Measurements from ENCODE around the gene GLB1L3.

Gene GLB1L3

DNA sequence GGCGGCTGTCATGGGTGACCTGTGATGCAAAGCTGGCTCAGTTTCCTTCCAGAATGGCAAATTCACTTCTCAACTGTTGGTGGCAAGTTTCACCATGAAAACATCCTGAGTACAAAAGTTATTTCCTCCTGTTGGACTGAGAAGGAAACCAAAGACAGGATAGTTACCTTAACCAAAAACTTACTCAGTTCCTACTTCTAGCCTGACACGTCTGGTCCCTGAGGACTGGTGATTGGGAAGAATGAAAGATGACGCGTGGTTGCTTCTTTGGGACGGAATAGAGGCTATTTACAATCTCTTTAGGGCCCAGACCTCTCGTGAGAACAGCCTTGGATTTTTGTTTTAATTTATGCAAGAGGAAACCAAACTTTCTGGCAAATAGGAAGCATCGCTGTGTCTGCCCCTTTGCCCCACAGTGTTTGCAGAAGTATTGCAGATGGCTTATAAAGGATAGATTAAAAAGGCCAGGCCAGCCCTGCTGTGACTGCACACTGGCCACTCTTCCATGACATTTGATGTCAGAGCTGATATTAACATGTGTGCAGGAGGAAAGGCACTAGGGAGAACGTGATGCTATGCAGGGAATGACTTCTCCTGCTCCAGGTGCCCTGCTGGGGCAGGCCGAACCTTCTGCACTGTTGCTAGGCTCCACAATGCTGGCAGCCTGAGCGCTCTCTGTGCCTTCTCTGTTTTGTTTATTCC lies 44.1 kb upstream of the GLB1L3 start:
- H3K4me3 ChIP-seq (replicated peaks; ENCODE audit: low read depth, low read length), result no peak overlapping the region
- TF ChIP-seq, protein P1, sequence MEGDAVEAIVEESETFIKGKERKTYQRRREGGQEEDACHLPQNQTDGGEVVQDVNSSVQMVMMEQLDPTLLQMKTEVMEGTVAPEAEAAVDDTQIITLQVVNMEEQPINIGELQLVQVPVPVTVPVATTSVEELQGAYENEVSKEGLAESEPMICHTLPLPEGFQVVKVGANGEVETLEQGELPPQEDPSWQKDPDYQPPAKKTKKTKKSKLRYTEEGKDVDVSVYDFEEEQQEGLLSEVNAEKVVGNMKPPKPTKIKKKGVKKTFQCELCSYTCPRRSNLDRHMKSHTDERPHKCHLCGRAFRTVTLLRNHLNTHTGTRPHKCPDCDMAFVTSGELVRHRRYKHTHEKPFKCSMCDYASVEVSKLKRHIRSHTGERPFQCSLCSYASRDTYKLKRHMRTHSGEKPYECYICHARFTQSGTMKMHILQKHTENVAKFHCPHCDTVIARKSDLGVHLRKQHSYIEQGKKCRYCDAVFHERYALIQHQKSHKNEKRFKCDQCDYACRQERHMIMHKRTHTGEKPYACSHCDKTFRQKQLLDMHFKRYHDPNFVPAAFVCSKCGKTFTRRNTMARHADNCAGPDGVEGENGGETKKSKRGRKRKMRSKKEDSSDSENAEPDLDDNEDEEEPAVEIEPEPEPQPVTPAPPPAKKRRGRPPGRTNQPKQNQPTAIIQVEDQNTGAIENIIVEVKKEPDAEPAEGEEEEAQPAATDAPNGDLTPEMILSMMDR (IDR thresholded peaks at IDR 0.05; ENCODE audit: low read length, missing control alignments), result no peak
- no peak for DNase-seq (ENCODE audit: low read depth)

- TF ChIP-seq, protein P1 (IDR thresholded peaks at IDR 0.05; ENCODE audit: low read length, missing control alignments), result no peak
- H3K4me3 ChIP-seq (replicated peaks; ENCODE audit: low read depth, low read length), result no peak overlapping the region
- DNase-seq (ENCODE audit: low read depth), result no peak
Observed at GRCh38 chr11:134233729-134234179, 42.4 kb upstream of the GLB1L3 start.

DNA sequence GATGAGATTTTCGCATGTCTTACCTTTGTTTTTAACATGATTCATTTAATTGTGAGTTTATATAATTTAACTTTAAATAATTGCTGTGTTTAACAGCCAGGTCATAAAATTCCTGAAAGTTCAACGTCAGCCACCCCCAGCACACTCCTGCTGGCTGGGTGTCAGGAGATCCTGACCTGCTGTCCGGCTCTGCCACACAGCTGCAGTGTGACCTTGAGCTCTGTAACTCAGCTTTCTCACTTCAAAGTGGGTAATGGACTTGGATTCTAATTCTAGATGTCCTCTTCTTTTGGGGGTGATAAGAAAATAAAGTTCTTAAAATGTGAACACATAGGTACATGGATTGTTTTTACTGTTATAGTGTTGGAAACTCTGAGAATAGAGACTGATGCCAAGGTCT lies 40.8 kb upstream of the GLB1L3 start:
- TF ChIP-seq, protein P1 (IDR thresholded peaks at IDR 0.05; ENCODE audit: low read length, missing control alignments), result no peak
- no peak overlapping the region for H3K4me3 ChIP-seq (replicated peaks; ENCODE audit: low read depth, low read length)
- no peak for DNase-seq (ENCODE audit: low read depth)

DNA sequence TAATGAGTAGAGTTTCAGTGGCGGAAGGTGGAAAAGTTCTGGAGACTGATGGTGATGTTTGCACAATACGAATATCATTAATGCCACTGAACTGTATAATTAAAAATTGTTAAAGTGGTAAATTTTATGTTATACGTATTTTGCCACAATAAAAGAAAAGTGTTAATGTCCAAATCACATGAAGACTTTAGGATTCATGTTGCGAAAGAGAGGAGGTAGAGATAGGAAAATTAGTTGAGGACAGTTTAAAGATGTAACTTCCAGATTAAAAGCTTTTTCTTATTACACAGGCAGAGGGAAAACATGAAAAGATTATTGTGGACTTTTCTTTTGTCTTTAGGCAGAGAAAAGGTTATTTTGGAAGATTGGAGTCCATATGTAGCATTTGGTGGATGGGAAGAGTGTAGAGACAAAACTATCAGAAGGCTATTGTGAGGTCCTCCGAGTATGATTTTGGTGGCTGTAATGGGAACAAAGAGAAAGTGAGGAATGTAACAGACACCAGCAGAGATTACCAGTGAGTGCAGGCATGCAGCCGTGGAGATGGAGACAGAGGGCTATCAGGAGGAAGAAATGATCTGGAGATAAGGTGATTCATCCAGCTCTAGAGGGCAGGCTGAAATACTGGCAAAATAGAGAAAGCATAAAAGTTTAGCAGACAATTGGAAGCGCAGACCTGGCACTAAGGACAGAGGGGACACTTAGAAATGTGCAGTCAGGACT lies 39.2 kb upstream of the GLB1L3 start:
- no peak for DNase-seq (ENCODE audit: low read depth)
- TF ChIP-seq, protein P1 (IDR thresholded peaks at IDR 0.05; ENCODE audit: low read length, missing control alignments), result no peak
- no peak overlapping the region for H3K4me3 ChIP-seq (replicated peaks; ENCODE audit: low read depth, low read length)

DNA sequence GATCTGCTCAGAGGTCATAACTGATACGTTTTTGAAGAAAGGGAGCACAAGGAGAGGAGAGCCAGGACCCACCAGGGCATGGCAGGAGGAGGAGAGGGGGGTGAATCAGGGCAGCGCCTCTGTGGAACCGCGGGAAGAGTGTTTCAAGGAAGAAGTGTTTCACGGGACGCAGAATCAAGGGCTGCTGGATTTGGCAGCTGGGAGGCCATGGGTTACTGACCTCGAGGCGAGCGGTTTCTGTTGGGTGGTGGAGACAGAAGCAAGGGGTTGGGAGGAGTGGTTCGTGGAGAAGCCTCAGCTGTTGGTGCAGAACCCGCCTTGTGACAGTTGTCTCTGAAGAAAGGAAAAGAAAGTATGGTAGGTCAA lies 38.6 kb upstream of the GLB1L3 start:
- DNase-seq (ENCODE audit: low read depth), result no peak
- TF ChIP-seq, protein P1 (IDR thresholded peaks at IDR 0.05; ENCODE audit: low read length, missing control alignments), result no peak
- H3K4me3 ChIP-seq (replicated peaks; ENCODE audit: low read depth, low read length), result no peak overlapping the region

DNA sequence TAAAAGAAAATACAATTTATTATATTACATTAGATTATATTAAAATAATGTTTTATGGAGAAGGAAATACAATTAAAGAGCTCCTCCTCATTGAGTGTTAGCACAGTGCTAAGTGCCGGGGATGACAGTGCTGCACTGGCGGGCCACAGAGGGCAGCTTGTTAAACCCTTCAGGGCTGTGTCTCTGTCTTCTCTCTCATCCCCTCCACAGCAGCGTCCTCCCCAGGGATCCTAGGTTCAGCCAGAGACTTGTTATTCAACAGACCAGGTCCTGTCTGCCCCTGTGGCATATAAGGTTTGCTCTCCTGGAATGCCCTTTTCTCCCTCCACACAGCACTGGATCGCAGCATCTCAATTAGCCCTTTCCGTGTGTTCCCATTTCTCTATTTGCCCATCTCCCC lies 37.2 kb upstream of the GLB1L3 start:
- DNase-seq (ENCODE audit: low read depth), result no peak
- no peak overlapping the region for H3K4me3 ChIP-seq (replicated peaks; ENCODE audit: low read depth, low read length)
- TF ChIP-seq, protein P1 (IDR thresholded peaks at IDR 0.05; ENCODE audit: low read length, missing control alignments), result no peak
